ENCODE measurements around the gene SH3RF3.

SH3RF3 gene

GRCh38 chr2:109439986-109440385 is 311.0 kb downstream of the SH3RF3 start:
- no peaks in the 10 kb centered on the region for H3K36me3 ChIP-seq (ENCODE audit: control insufficient read depth, insufficient read depth, low read length)
- H3K4me3 ChIP-seq (ENCODE audit: extremely low read depth, insufficient read depth, low read length, poor library complexity, severe bottlenecking), result no peak overlapping the region
- H3K27ac ChIP-seq (ENCODE audit: low read depth, low read length, severe bottlenecking), result no peak overlapping the region
- H3K4me1 ChIP-seq (ENCODE audit: control insufficient read depth, insufficient read depth, low read length, poor library complexity, severe bottlenecking), result peaks cover 10% of the 10 kb centered on the region
- peaks cover 23% of the 10 kb centered on the region for H3K9me3 ChIP-seq (ENCODE audit: control insufficient read depth, low read length)
- 88 to 93% methylated on average over 5 to 7 of the region's 7 CpGs for WGBS, 2 experiments (ENCODE audit: insufficient coverage in 2 of 2)

GRCh38 chr2:109440499-109441156 is 311.6 kb downstream of the SH3RF3 start:
- Histone ChIP-seq H3K9me3 (ENCODE audit: control insufficient read depth, low read length) (peaks cover 25% of the 10 kb centered on the region), H3K4me1 (ENCODE audit: control insufficient read depth, insufficient read depth, low read length, poor library complexity, severe bottlenecking) (peaks cover 10% of the 10 kb centered on the region), H3K27ac (ENCODE audit: low read depth, low read length, severe bottlenecking) (no peak overlapping the region), H3K36me3 (ENCODE audit: control insufficient read depth, insufficient read depth, low read length) (no peaks in the 10 kb centered on the region), H3K4me3 (ENCODE audit: extremely low read depth, insufficient read depth, low read length, poor library complexity, severe bottlenecking) (no peak overlapping the region)
- 84% methylated on average over 4 of the region's 4 CpGs for WGBS, 2 experiments (ENCODE audit: insufficient coverage in 2 of 2)

GRCh38 chr2:109442715-109443319 is 313.8 kb downstream of the SH3RF3 start:
- WGBS, 2 experiments (ENCODE audit: insufficient coverage in 2 of 2), result no CpG with 5 or more reads among the region's 2 CpGs
- no peak overlapping the region for H3K27ac ChIP-seq (ENCODE audit: low read depth, low read length, severe bottlenecking)
- H3K4me3 ChIP-seq (ENCODE audit: extremely low read depth, insufficient read depth, low read length, poor library complexity, severe bottlenecking), result no peak overlapping the region
- peaks cover 6% of the 10 kb centered on the region for H3K4me1 ChIP-seq (ENCODE audit: control insufficient read depth, insufficient read depth, low read length, poor library complexity, severe bottlenecking)
- H3K9me3 ChIP-seq (ENCODE audit: control insufficient read depth, low read length), result peaks cover 33% of the 10 kb centered on the region
- H3K36me3 ChIP-seq (ENCODE audit: control insufficient read depth, insufficient read depth, low read length), result no peaks in the 10 kb centered on the region

- Histone ChIP-seq H3K4me3 (ENCODE audit: extremely low read depth, insufficient read depth, low read length, poor library complexity, severe bottlenecking) (no peak overlapping the region), H3K36me3 (ENCODE audit: control insufficient read depth, insufficient read depth, low read length) (no peaks in the 10 kb centered on the region), H3K4me1 (ENCODE audit: control insufficient read depth, insufficient read depth, low read length, poor library complexity, severe bottlenecking) (peaks cover under 1% of the 10 kb centered on the region), H3K9me3 (ENCODE audit: control insufficient read depth, low read length) (peaks cover 33% of the 10 kb centered on the region), H3K27ac (ENCODE audit: low read depth, low read length, severe bottlenecking) (no peak overlapping the region)
Measured at GRCh38 chr2:109444916-109445315, 315.9 kb downstream of the SH3RF3 start.

- no peaks in the 10 kb centered on the region for H3K4me1 ChIP-seq (ENCODE audit: control insufficient read depth, insufficient read depth, low read length, poor library complexity, severe bottlenecking)
- no peak overlapping the region for H3K4me3 ChIP-seq (ENCODE audit: extremely low read depth, insufficient read depth, low read length, poor library complexity, severe bottlenecking)
- peak overlapping the region; percentile 5 for H3K27ac ChIP-seq (ENCODE audit: low read depth, low read length, severe bottlenecking)
- H3K36me3 ChIP-seq (ENCODE audit: control insufficient read depth, insufficient read depth, low read length), result no peaks in the 10 kb centered on the region
- H3K9me3 ChIP-seq (ENCODE audit: control insufficient read depth, low read length), result peaks cover 26% of the 10 kb centered on the region
- 89 to 91% methylated on average over 16 to 18 of the region's 20 CpGs for WGBS, 2 experiments (ENCODE audit: insufficient coverage in 2 of 2)
Measured at GRCh38 chr2:109446278-109447131, 317.5 kb downstream of the SH3RF3 start.

- Histone ChIP-seq H3K36me3 (ENCODE audit: control insufficient read depth, insufficient read depth, low read length) (no peaks in the 10 kb centered on the region), H3K4me1 (ENCODE audit: control insufficient read depth, insufficient read depth, low read length, poor library complexity, severe bottlenecking) (no peaks in the 10 kb centered on the region), H3K4me3 (ENCODE audit: extremely low read depth, insufficient read depth, low read length, poor library complexity, severe bottlenecking) (no peak overlapping the region), H3K27ac (ENCODE audit: low read depth, low read length, severe bottlenecking) (peak overlapping the region; percentile 19), H3K9me3 (ENCODE audit: control insufficient read depth, low read length) (peaks cover 23% of the 10 kb centered on the region)
- WGBS, 2 experiments (ENCODE audit: insufficient coverage in 2 of 2), result 86 to 91% methylated on average over 8 to 9 of the region's 9 CpGs
Measured at GRCh38 chr2:109447251-109447661, 318.3 kb downstream of the SH3RF3 start.

- H3K9me3 ChIP-seq (ENCODE audit: control insufficient read depth, low read length), result peaks cover 21% of the 10 kb centered on the region
- no peaks in the 10 kb centered on the region for H3K4me1 ChIP-seq (ENCODE audit: control insufficient read depth, insufficient read depth, low read length, poor library complexity, severe bottlenecking)
- no peaks in the 10 kb centered on the region for H3K36me3 ChIP-seq (ENCODE audit: control insufficient read depth, insufficient read depth, low read length)
- H3K4me3 ChIP-seq (ENCODE audit: extremely low read depth, insufficient read depth, low read length, poor library complexity, severe bottlenecking), result no peak overlapping the region
- peak overlapping the region; percentile 19 for H3K27ac ChIP-seq (ENCODE audit: low read depth, low read length, severe bottlenecking)
- WGBS, 2 experiments (ENCODE audit: insufficient coverage in 2 of 2), result 89% methylated on average over 6 of the region's 6 CpGs
Measured at GRCh38 chr2:109447776-109448175, 318.8 kb downstream of the SH3RF3 start.

- no peak overlapping the region for H3K4me3 ChIP-seq (ENCODE audit: extremely low read depth, insufficient read depth, low read length, poor library complexity, severe bottlenecking)
- WGBS, 2 experiments (ENCODE audit: insufficient coverage in 2 of 2), result 88 to 90% methylated on average over 2 of the region's 4 CpGs
- no peaks in the 10 kb centered on the region for H3K36me3 ChIP-seq (ENCODE audit: control insufficient read depth, insufficient read depth, low read length)
- peaks cover 17% of the 10 kb centered on the region for H3K9me3 ChIP-seq (ENCODE audit: control insufficient read depth, low read length)
- no peak overlapping the region for H3K27ac ChIP-seq (ENCODE audit: low read depth, low read length, severe bottlenecking)
- no peaks in the 10 kb centered on the region for H3K4me1 ChIP-seq (ENCODE audit: control insufficient read depth, insufficient read depth, low read length, poor library complexity, severe bottlenecking)
Measured at GRCh38 chr2:109448207-109448606, 319.2 kb downstream of the SH3RF3 start.

- Histone ChIP-seq H3K36me3 (ENCODE audit: control insufficient read depth, insufficient read depth, low read length) (no peaks in the 10 kb centered on the region), H3K9me3 (ENCODE audit: control insufficient read depth, low read length) (peaks cover 15% of the 10 kb centered on the region), H3K4me3 (ENCODE audit: extremely low read depth, insufficient read depth, low read length, poor library complexity, severe bottlenecking) (no peak overlapping the region), H3K27ac (ENCODE audit: low read depth, low read length, severe bottlenecking) (no peak overlapping the region), H3K4me1 (ENCODE audit: control insufficient read depth, insufficient read depth, low read length, poor library complexity, severe bottlenecking) (no peaks in the 10 kb centered on the region)
- 92 to 95% methylated on average over 8 to 19 of the region's 20 CpGs for WGBS, 2 experiments (ENCODE audit: insufficient coverage in 2 of 2)
Measured at GRCh38 chr2:109448946-109449788, 320.2 kb downstream of the SH3RF3 start.

GRCh38 chr2:109450574-109451273 is 321.7 kb downstream of the SH3RF3 start:
- Histone ChIP-seq H3K9me3 (ENCODE audit: control insufficient read depth, low read length) (peaks cover 7% of the 10 kb centered on the region), H3K4me1 (ENCODE audit: control insufficient read depth, insufficient read depth, low read length, poor library complexity, severe bottlenecking) (no peaks in the 10 kb centered on the region), H3K36me3 (ENCODE audit: control insufficient read depth, insufficient read depth, low read length) (no peaks in the 10 kb centered on the region), H3K4me3 (ENCODE audit: extremely low read depth, insufficient read depth, low read length, poor library complexity, severe bottlenecking) (no peak overlapping the region), H3K27ac (ENCODE audit: low read depth, low read length, severe bottlenecking) (no peak overlapping the region)
- WGBS, 2 experiments (ENCODE audit: insufficient coverage in 2 of 2), result 89 to 98% methylated on average over 9 to 10 of the region's 12 CpGs
